ENCODE measurements around the gene TIPARP. TPM values are rescaled to one million over a fixed set of nuclear protein-coding genes. Genes with fewer than 3 reads are reported as not detected.

The TIPARP gene
- total RNA-seq, 1 experiment from 2014 or later: 15.8 TPM

DNA sequence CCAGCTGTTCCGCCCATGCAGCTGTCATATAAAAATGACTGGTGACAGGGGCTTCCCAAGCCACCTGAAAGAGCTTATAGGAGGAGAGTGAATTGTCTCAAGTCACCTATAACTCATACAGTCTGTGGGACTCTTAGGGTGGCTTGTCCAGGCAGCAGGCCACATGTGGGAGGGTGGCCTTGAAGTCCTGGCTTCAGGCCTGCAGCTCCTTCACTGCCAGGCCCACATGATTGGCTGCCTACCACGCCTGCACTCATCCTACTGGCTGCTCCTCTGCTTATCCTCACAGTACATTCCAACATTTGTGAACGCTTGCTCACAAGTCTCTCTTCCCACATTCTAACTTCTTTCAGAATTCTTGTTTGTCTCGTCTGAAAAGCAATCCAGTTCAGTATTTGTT is 41.1 kb upstream of the TIPARP start:
- TF ChIP-seq, protein P1, sequence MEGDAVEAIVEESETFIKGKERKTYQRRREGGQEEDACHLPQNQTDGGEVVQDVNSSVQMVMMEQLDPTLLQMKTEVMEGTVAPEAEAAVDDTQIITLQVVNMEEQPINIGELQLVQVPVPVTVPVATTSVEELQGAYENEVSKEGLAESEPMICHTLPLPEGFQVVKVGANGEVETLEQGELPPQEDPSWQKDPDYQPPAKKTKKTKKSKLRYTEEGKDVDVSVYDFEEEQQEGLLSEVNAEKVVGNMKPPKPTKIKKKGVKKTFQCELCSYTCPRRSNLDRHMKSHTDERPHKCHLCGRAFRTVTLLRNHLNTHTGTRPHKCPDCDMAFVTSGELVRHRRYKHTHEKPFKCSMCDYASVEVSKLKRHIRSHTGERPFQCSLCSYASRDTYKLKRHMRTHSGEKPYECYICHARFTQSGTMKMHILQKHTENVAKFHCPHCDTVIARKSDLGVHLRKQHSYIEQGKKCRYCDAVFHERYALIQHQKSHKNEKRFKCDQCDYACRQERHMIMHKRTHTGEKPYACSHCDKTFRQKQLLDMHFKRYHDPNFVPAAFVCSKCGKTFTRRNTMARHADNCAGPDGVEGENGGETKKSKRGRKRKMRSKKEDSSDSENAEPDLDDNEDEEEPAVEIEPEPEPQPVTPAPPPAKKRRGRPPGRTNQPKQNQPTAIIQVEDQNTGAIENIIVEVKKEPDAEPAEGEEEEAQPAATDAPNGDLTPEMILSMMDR (IDR thresholded peaks at IDR 0.05; ENCODE audit: insufficient read depth in 1 of 2, low read depth in 1 of 2, low read length in 1 of 2, severe bottlenecking in 1 of 2, unreplicated experiment in 1 of 2): no peak
- H3K36me3 ChIP-seq (ENCODE audit: control insufficient read depth, insufficient read depth, low read length): no peaks in the 10 kb centered on the region
- BruUV-seq (replicated peaks): no TSS peak
- no peaks in the 10 kb centered on the region for H3K27me3 Mint-ChIP-seq (ENCODE audit: insufficient read depth, unreplicated experiment)
- peaks cover 27% of the 10 kb centered on the region for H3K4me1 ChIP-seq
- H3K4me1 Mint-ChIP-seq (ENCODE audit: low read depth, unreplicated experiment): peaks cover 6% of the 10 kb centered on the region
- peaks cover 5% of the 10 kb centered on the region; the same call in 1 of the 2 replicates for H3K9me3 ChIP-seq
- H3K4me3 Mint-ChIP-seq (ENCODE audit: unreplicated experiment): no peak overlapping the region
- ChIA-PET POLR2A (no interaction called here), CTCF (no interaction called here)
- no peak for DNase-seq
- no peaks in the 10 kb centered on the region for H3K27me3 ChIP-seq (replicated peaks; ENCODE audit: control insufficient read depth, insufficient read depth, low read length)
- no peak overlapping the region for H3K27ac Mint-ChIP-seq (ENCODE audit: unreplicated experiment)
- intact Hi-C loops (cut with micrococcal nuclease; ENCODE audit: unreplicated experiment): no loop called here
- H3K4me3 ChIP-seq (ENCODE audit: low read depth, low read length): no peak overlapping the region
- H3K36me3 Mint-ChIP-seq (ENCODE audit: insufficient read depth, unreplicated experiment): no peaks in the 10 kb centered on the region
- H3K9me3 Mint-ChIP-seq (ENCODE audit: unreplicated experiment): no peaks in the 10 kb centered on the region

DNA sequence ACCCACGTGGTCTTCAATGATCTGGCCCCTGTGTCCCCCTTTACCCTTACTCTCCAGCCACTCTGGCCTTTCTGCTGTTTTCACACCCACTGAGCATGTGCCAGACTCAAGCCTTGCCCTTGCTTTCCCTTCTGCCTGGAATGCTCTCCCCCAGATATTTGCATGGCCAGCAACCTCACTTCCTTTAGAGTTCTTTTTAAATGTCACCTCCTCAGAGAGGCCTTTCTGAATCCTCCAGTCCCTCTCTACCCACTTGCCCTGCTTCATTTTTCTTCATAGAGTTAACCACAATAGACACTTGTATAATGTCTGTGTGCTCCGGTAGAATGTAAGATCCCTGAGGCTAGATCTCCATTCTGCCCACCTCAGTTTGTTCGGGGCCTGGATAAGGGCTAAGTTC is 39.4 kb upstream of the TIPARP start:
- peaks cover 5% of the 10 kb centered on the region; the same call in 1 of the 2 replicates for H3K9me3 ChIP-seq
- ChIA-PET POLR2A (no interaction called here), CTCF (no interaction called here)
- H3K27me3 Mint-ChIP-seq (ENCODE audit: insufficient read depth, unreplicated experiment): no peaks in the 10 kb centered on the region
- no peaks in the 10 kb centered on the region for H3K4me1 Mint-ChIP-seq (ENCODE audit: low read depth, unreplicated experiment)
- no peaks in the 10 kb centered on the region for H3K9me3 Mint-ChIP-seq (ENCODE audit: unreplicated experiment)
- H3K4me3 Mint-ChIP-seq (ENCODE audit: unreplicated experiment): no peak overlapping the region
- H3K27me3 ChIP-seq (replicated peaks; ENCODE audit: control insufficient read depth, insufficient read depth, low read length): no peaks in the 10 kb centered on the region
- no TSS peak for BruUV-seq (replicated peaks)
- H3K4me1 ChIP-seq: peaks cover 10% of the 10 kb centered on the region
- no peaks in the 10 kb centered on the region for H3K36me3 ChIP-seq (ENCODE audit: control insufficient read depth, insufficient read depth, low read length)
- no peak overlapping the region for H3K4me3 ChIP-seq (ENCODE audit: low read depth, low read length)
- TF ChIP-seq, protein P1 (IDR thresholded peaks at IDR 0.05; ENCODE audit: insufficient read depth in 1 of 2, low read depth in 1 of 2, low read length in 1 of 2, severe bottlenecking in 1 of 2, unreplicated experiment in 1 of 2): no peak
- no peak overlapping the region for H3K27ac Mint-ChIP-seq (ENCODE audit: unreplicated experiment)
- no peaks in the 10 kb centered on the region for H3K36me3 Mint-ChIP-seq (ENCODE audit: insufficient read depth, unreplicated experiment)
- DNase-seq: no peak
- intact Hi-C loops (cut with micrococcal nuclease; ENCODE audit: unreplicated experiment): no loop called here

DNA sequence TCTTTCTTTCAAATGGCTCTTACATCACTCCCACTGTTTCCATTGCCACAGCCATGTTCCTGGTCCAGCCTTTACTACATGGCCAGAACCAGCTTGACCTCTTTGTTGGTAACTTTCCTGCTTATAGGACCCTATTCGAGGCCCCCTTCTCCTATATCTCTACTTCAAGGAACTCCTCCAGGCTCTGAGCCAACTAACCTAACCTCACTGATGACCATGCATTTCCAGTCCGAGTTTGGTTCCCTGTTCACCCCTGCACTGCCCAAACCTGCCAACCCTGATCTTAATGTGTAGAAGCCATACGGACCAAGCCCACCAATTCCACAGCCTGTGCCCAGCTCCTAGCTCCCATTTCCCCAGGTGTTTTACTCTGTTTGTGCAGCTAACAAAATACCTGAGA is 38.4 kb upstream of the TIPARP start:
- no TSS peak for BruUV-seq (replicated peaks)
- TF ChIP-seq, protein P1 (IDR thresholded peaks at IDR 0.05; ENCODE audit: insufficient read depth in 1 of 2, low read depth in 1 of 2, low read length in 1 of 2, severe bottlenecking in 1 of 2, unreplicated experiment in 1 of 2): no peak
- Histone ChIP-seq H3K9me3 (peaks cover 5% of the 10 kb centered on the region; the same call in 1 of the 2 replicates), H3K4me3 (ENCODE audit: low read depth, low read length) (no peak overlapping the region), H3K36me3 (ENCODE audit: control insufficient read depth, insufficient read depth, low read length) (no peaks in the 10 kb centered on the region), H3K4me1 (peaks cover under 1% of the 10 kb centered on the region; the same call in 1 of the 2 replicates), H3K27me3 (replicated peaks; ENCODE audit: control insufficient read depth, insufficient read depth, low read length) (no peaks in the 10 kb centered on the region)
- Mint-ChIP-seq H3K27ac (ENCODE audit: unreplicated experiment) (no peak overlapping the region), H3K9me3 (ENCODE audit: unreplicated experiment) (no peaks in the 10 kb centered on the region), H3K4me3 (ENCODE audit: unreplicated experiment) (no peak overlapping the region), H3K4me1 (ENCODE audit: low read depth, unreplicated experiment) (no peaks in the 10 kb centered on the region), H3K27me3 (ENCODE audit: insufficient read depth, unreplicated experiment) (no peaks in the 10 kb centered on the region), H3K36me3 (ENCODE audit: insufficient read depth, unreplicated experiment) (no peaks in the 10 kb centered on the region)
- ChIA-PET CTCF (no interaction called here), POLR2A (no interaction called here)
- no peak for DNase-seq
- intact Hi-C loops (cut with micrococcal nuclease; ENCODE audit: unreplicated experiment): no loop called here
